GM23338 (cell line): Measurements from ENCODE around the gene LEAP2. TPM values are rescaled to one million over a fixed set of nuclear protein-coding genes. Genes with fewer than 3 reads are reported as not detected.

Experiments
- ATAC-seq: fragments of 200-7000 bp; cut with Tn5 transposase; 3 replicates; pipeline ENCODE4 v1.9.1; 2020
- DNase-seq: peaks from one replicate; pipeline ENCODE4 v3.0.0-alpha.2; 2015; ENCODE audit warnings: low spot score
- H2AFZ ChIP-seq: fragments of 200-600 bp; sonication (generic); 2 replicates; pipeline ENCODE4 v1.8.0; 2016; ENCODE audit warnings: antibody characterized with exemption, mild to moderate bottlenecking, moderate library complexity
- H3F3A ChIP-seq: fragments of 200-600 bp; sonication (generic); replicated peaks from 2 replicates; pipeline ENCODE4 v1.8.0; 2017; ENCODE audit warnings: antibody characterized with exemption, mixed run types, low read depth
- H3K27ac ChIP-seq: fragments of 200-600 bp; sonication (generic); 2 replicates; pipeline ENCODE4 v1.6.1; 2016; ENCODE audit warnings: low read depth
- H3K27me3 ChIP-seq: fragments of 200-600 bp; sonication (generic); 2 replicates; pipeline ENCODE4 v1.8.0; 2016; ENCODE audit warnings: mild to moderate bottlenecking, mixed run types, moderate library complexity; ENCODE audit not compliant: insufficient read depth
- H3K36me3 ChIP-seq: fragments of 200-600 bp; sonication (generic); 2 replicates; pipeline ENCODE4 v1.8.0; 2016; ENCODE audit warnings: mild to moderate bottlenecking; ENCODE audit not compliant: insufficient read depth
- H3K4me1 ChIP-seq: fragments of 200-600 bp; sonication (generic); 2 replicates; pipeline ENCODE4 v1.8.0; 2016; ENCODE audit warnings: mild to moderate bottlenecking, moderate library complexity; ENCODE audit not compliant: insufficient read depth
- H3K4me2 ChIP-seq: fragments of 200-600 bp; sonication (generic); 2 replicates; pipeline ENCODE4 v1.7.1; 2017; ENCODE audit warnings: mixed run types
- H3K4me3 ChIP-seq: fragments of 200-600 bp; sonication (generic); 2 replicates; pipeline ENCODE4 v1.6.1; 2016; ENCODE audit warnings: mixed run types
- H3K79me2 ChIP-seq: fragments of 200-600 bp; sonication (generic); replicated peaks from 2 replicates; pipeline ENCODE4 v1.8.0; 2017; ENCODE audit warnings: mild to moderate bottlenecking; ENCODE audit not compliant: insufficient read depth
- H3K9me2 ChIP-seq: fragments of 200-600 bp; sonication (generic); 2 replicates; pipeline ENCODE4 v1.8.0; 2017; ENCODE audit not compliant: insufficient read depth
- H4K20me1 ChIP-seq: fragments of 200-600 bp; sonication (generic); replicated peaks from 2 replicates; pipeline ENCODE4 v1.8.0; 2017; ENCODE audit warnings: mild to moderate bottlenecking; ENCODE audit not compliant: insufficient read depth
- H3K27ac Mint-ChIP-seq: 2 replicates; pipeline ENCODE4 v1.8.0; 2020; ENCODE audit warnings: inconsistent platforms, mild to moderate bottlenecking, moderate library complexity, mixed read lengths
- H3K27me3 Mint-ChIP-seq: 3 replicates; pipeline ENCODE4 v1.8.0; 2022; ENCODE audit warnings: low read depth, mild to moderate bottlenecking, moderate library complexity, mixed read lengths, inconsistent platforms; ENCODE audit not compliant: insufficient read depth, poor library complexity
- H3K36me3 Mint-ChIP-seq: 3 replicates; pipeline ENCODE4 v1.8.0; 2021; ENCODE audit warnings: low read depth, mild to moderate bottlenecking, inconsistent platforms, moderate library complexity, mixed read lengths
- H3K4me1 Mint-ChIP-seq: 3 replicates; pipeline ENCODE4 v1.8.0; 2020; ENCODE audit warnings: mild to moderate bottlenecking, inconsistent platforms, mixed read lengths
- H3K4me3 Mint-ChIP-seq: 3 replicates; pipeline ENCODE4 v1.8.0; 2021; ENCODE audit warnings: moderate library complexity, mild to moderate bottlenecking, inconsistent platforms, mixed read lengths
- H3K9me3 Mint-ChIP-seq: 3 replicates; pipeline ENCODE4 v1.8.0; 2020; ENCODE audit warnings: moderate library complexity, mild to moderate bottlenecking, inconsistent platforms, mixed read lengths
- CREB1 ChIP-seq: fragments of 250-450 bp; sonication (Bioruptor Pico); IDR thresholded peaks from 2 replicates; pipeline ENCODE4 v1.5.0; 2020; ENCODE audit warnings: low read depth, mild to moderate bottlenecking, moderate library complexity
- EZH2 ChIP-seq: fragments of 200-600 bp; sonication (generic); IDR thresholded peaks from one replicate; pipeline ENCODE4 v1.8.0; 2017; ENCODE audit warnings: antibody characterized with exemption, mild to moderate bottlenecking, low read depth; ENCODE audit not compliant: unreplicated experiment
- EZH2phosphoT487 ChIP-seq: fragments of 200-600 bp; sonication (generic); IDR thresholded peaks from one replicate; pipeline ENCODE4 v1.8.1; 2018; ENCODE audit warnings: antibody characterized with exemption; ENCODE audit not compliant: unreplicated experiment
- JUNB ChIP-seq: IDR thresholded peaks from one replicate; pipeline ENCODE4 v1.6.1; 2016; ENCODE audit warnings: antibody characterized with exemption; ENCODE audit not compliant: unreplicated experiment
- NANOG ChIP-seq: IDR thresholded peaks from 2 replicates; pipeline ENCODE4 v1.6.1; 2016; ENCODE audit warnings: antibody characterized with exemption, borderline replicate concordance
- POLR2AphosphoS5 ChIP-seq: IDR thresholded peaks from 2 replicates; pipeline ENCODE4 v1.6.1; 2016; ENCODE audit warnings: antibody characterized with exemption, low read depth
- STAT1 ChIP-seq: IDR thresholded peaks from one replicate; pipeline ENCODE4 v1.6.1; 2016; ENCODE audit warnings: antibody characterized with exemption; ENCODE audit not compliant: unreplicated experiment
- ZNF114 ChIP-seq: fragments of 250-450 bp; sonication (Bioruptor Pico); IDR thresholded peaks from 2 replicates; pipeline ENCODE4 v1.5.0; 2020; ENCODE audit warnings: mild to moderate bottlenecking, moderate library complexity
- polyA plus RNA-seq: library from polyadenylated mRNA; unstranded; fragments of >200 nt; fragmentation: Nextera tagmentation; extraction: Ambion mirVana; gene quantifications from 2 replicates; pipeline ENCODE4 v1.2.1, GENCODE V29; 2016
- total RNA-seq: library from RNA; depleted of rRNA; stranded (reverse); fragments of >200 nt; shearing (Covaris generic); gene quantifications from 2 replicates; pipeline ENCODE4 v1.2.3, GENCODE V29; 2014
- TF ChIP-seq, protein P1 (sequence below): IDR thresholded peaks from 2 replicates; pipeline ENCODE4 v1.6.1; 2016; ENCODE audit warnings: antibody characterized with exemption
- TF ChIP-seq, protein P2 (sequence below): IDR thresholded peaks from one replicate; pipeline ENCODE4 v1.6.1; 2018; ENCODE audit warnings: antibody characterized with exemption; ENCODE audit not compliant: unreplicated experiment
- TF ChIP-seq, protein P3 (sequence below), 2 experiments: fragments of 200-600 bp in 1 of 2; sonication (generic) in 1 of 2; conservative IDR thresholded peaks; 2 replicates each; pipeline versions ENCODE4 v1.5.1 to v1.6.1; 2016 to 2017; ENCODE audit warnings: antibody characterized with exemption in 2 of 2, low read depth in 2 of 2, mild to moderate bottlenecking in 2 of 2, moderate library complexity in 1 of 2
- TF ChIP-seq, protein P4 (sequence below): fragments of 250-450 bp; sonication (Bioruptor Pico); IDR thresholded peaks from 2 replicates; pipeline ENCODE4 v1.5.0; 2020; ENCODE audit warnings: mild to moderate bottlenecking, moderate library complexity

LEAP2 gene
- total and polyA plus RNA-seq, 2 experiments from 2014 or later: 1.5 to 1.8 TPM

DNA sequence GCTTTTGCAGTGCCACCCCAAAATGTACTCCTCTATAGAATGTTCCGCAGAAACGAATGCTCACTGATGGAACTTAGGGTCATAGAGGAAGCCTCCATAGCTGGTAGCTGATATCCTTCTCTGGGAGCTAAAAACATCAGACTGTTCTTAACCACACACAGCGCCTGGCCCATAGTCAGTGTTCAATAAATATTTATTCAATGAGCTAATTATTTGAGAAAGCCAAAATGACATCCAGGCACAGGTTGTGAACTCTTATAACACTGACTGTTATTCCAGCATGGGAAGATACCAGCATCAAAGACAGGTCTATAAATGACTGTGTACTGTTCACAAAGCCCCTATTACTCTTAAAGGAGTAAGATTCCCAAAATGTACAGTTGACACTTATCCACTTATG is 20.1 kb upstream of the LEAP2 start:
- no peak for ATAC-seq
- Mint-ChIP-seq H3K9me3 (no peaks in the 10 kb centered on the region), H3K4me3 (no peak overlapping the region), H3K4me1 (peaks cover 5% of the 10 kb centered on the region; the same call in 2 of the 3 replicates), H3K27me3 (peaks cover 1% of the 10 kb centered on the region), H3K36me3 (no peaks in the 10 kb centered on the region), H3K27ac (no peak overlapping the region)
- Histone ChIP-seq H3K79me2 (no peaks in the 10 kb centered on the region), H3K27ac (no peak overlapping the region), H3K4me2 (no peak overlapping the region), H3K36me3 (no peaks in the 10 kb centered on the region), H2AFZ (no peak overlapping the region), H3K27me3 (no peaks in the 10 kb centered on the region), H4K20me1 (no peaks in the 10 kb centered on the region), H3K4me3 (no peak overlapping the region), H3K4me1 (peaks cover 10% of the 10 kb centered on the region; the same call in 1 of the 2 replicates), H3K9me2 (no peaks in the 10 kb centered on the region), H3F3A (no peaks in the 10 kb centered on the region)
- no peak for DNase-seq
- TF ChIP-seq POLR2AphosphoS5: no peak
- TF ChIP-seq STAT1: no peak
- TF ChIP-seq ZNF114 (CRISPR knock-in tag): no peak
- TF ChIP-seq, protein P1, sequence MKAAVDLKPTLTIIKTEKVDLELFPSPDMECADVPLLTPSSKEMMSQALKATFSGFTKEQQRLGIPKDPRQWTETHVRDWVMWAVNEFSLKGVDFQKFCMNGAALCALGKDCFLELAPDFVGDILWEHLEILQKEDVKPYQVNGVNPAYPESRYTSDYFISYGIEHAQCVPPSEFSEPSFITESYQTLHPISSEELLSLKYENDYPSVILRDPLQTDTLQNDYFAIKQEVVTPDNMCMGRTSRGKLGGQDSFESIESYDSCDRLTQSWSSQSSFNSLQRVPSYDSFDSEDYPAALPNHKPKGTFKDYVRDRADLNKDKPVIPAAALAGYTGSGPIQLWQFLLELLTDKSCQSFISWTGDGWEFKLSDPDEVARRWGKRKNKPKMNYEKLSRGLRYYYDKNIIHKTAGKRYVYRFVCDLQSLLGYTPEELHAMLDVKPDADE: no peak
- no peak for TF ChIP-seq CREB1
- TF ChIP-seq, protein P2, sequence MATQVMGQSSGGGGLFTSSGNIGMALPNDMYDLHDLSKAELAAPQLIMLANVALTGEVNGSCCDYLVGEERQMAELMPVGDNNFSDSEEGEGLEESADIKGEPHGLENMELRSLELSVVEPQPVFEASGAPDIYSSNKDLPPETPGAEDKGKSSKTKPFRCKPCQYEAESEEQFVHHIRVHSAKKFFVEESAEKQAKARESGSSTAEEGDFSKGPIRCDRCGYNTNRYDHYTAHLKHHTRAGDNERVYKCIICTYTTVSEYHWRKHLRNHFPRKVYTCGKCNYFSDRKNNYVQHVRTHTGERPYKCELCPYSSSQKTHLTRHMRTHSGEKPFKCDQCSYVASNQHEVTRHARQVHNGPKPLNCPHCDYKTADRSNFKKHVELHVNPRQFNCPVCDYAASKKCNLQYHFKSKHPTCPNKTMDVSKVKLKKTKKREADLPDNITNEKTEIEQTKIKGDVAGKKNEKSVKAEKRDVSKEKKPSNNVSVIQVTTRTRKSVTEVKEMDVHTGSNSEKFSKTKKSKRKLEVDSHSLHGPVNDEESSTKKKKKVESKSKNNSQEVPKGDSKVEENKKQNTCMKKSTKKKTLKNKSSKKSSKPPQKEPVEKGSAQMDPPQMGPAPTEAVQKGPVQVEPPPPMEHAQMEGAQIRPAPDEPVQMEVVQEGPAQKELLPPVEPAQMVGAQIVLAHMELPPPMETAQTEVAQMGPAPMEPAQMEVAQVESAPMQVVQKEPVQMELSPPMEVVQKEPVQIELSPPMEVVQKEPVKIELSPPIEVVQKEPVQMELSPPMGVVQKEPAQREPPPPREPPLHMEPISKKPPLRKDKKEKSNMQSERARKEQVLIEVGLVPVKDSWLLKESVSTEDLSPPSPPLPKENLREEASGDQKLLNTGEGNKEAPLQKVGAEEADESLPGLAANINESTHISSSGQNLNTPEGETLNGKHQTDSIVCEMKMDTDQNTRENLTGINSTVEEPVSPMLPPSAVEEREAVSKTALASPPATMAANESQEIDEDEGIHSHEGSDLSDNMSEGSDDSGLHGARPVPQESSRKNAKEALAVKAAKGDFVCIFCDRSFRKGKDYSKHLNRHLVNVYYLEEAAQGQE: no peak
- TF ChIP-seq NANOG: no peak
- TF ChIP-seq JUNB: no peak
- TF ChIP-seq EZH2: no peak
- TF ChIP-seq, protein P3, sequence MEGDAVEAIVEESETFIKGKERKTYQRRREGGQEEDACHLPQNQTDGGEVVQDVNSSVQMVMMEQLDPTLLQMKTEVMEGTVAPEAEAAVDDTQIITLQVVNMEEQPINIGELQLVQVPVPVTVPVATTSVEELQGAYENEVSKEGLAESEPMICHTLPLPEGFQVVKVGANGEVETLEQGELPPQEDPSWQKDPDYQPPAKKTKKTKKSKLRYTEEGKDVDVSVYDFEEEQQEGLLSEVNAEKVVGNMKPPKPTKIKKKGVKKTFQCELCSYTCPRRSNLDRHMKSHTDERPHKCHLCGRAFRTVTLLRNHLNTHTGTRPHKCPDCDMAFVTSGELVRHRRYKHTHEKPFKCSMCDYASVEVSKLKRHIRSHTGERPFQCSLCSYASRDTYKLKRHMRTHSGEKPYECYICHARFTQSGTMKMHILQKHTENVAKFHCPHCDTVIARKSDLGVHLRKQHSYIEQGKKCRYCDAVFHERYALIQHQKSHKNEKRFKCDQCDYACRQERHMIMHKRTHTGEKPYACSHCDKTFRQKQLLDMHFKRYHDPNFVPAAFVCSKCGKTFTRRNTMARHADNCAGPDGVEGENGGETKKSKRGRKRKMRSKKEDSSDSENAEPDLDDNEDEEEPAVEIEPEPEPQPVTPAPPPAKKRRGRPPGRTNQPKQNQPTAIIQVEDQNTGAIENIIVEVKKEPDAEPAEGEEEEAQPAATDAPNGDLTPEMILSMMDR (conservative IDR thresholded peaks at IDR 0.05; ENCODE audit: low read depth in 2 of 2): no peak
- TF ChIP-seq EZH2phosphoT487: no peak
- TF ChIP-seq, protein P4, sequence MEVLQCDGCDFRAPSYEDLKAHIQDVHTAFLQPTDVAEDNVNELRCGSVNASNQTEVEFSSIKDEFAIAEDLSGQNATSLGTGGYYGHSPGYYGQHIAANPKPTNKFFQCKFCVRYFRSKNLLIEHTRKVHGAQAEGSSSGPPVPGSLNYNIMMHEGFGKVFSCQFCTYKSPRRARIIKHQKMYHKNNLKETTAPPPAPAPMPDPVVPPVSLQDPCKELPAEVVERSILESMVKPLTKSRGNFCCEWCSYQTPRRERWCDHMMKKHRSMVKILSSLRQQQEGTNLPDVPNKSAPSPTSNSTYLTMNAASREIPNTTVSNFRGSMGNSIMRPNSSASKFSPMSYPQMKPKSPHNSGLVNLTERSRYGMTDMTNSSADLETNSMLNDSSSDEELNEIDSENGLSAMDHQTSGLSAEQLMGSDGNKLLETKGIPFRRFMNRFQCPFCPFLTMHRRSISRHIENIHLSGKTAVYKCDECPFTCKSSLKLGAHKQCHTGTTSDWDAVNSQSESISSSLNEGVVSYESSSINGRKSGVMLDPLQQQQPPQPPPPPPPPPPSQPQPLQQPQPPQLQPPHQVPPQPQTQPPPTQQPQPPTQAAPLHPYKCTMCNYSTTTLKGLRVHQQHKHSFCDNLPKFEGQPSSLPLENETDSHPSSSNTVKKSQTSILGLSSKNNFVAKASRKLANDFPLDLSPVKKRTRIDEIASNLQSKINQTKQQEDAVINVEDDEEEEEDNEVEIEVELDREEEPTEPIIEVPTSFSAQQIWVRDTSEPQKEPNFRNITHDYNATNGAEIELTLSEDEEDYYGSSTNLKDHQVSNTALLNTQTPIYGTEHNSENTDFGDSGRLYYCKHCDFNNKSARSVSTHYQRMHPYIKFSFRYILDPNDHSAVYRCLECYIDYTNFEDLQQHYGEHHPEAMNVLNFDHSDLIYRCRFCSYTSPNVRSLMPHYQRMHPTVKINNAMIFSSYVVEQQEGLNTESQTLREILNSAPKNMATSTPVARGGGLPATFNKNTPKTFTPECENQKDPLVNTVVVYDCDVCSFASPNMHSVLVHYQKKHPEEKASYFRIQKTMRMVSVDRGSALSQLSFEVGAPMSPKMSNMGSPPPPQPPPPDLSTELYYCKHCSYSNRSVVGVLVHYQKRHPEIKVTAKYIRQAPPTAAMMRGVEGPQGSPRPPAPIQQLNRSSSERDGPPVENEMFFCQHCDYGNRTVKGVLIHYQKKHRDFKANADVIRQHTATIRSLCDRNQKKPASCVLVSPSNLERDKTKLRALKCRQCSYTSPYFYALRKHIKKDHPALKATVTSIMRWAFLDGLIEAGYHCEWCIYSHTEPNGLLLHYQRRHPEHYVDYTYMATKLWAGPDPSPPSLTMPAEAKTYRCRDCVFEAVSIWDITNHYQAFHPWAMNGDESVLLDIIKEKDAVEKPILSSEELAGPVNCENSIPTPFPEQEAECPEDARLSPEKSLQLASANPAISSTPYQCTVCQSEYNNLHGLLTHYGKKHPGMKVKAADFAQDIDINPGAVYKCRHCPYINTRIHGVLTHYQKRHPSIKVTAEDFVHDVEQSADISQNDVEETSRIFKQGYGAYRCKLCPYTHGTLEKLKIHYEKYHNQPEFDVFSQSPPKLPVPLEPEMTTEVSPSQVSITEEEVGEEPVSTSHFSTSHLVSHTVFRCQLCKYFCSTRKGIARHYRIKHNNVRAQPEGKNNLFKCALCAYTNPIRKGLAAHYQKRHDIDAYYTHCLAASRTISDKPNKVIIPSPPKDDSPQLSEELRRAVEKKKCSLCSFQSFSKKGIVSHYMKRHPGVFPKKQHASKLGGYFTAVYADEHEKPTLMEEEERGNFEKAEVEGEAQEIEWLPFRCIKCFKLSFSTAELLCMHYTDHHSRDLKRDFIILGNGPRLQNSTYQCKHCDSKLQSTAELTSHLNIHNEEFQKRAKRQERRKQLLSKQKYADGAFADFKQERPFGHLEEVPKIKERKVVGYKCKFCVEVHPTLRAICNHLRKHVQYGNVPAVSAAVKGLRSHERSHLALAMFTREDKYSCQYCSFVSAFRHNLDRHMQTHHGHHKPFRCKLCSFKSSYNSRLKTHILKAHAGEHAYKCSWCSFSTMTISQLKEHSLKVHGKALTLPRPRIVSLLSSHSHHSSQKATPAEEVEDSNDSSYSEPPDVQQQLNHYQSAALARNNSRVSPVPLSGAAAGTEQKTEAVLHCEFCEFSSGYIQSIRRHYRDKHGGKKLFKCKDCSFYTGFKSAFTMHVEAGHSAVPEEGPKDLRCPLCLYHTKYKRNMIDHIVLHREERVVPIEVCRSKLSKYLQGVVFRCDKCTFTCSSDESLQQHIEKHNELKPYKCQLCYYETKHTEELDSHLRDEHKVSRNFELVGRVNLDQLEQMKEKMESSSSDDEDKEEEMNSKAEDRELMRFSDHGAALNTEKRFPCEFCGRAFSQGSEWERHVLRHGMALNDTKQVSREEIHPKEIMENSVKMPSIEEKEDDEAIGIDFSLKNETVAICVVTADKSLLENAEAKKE: no peak
